Activated T-helper 1 cell treated with Interleukin-2 at 50 U/mL for 16 hours (primary cell): Measurements from ENCODE around the gene PRMT3.
"Not testable (repeated sequence)": the region's sequence is repeated elsewhere in the genome, so short reads cannot be mapped to it uniquely, and the experiment has no call there.

ENCODE experiments used
- DNase-seq: peaks from one replicate; pipeline ENCODE4 v3.0.0-alpha.2; 2020; ENCODE audit warnings: low read depth

Gene PRMT3

DNA sequence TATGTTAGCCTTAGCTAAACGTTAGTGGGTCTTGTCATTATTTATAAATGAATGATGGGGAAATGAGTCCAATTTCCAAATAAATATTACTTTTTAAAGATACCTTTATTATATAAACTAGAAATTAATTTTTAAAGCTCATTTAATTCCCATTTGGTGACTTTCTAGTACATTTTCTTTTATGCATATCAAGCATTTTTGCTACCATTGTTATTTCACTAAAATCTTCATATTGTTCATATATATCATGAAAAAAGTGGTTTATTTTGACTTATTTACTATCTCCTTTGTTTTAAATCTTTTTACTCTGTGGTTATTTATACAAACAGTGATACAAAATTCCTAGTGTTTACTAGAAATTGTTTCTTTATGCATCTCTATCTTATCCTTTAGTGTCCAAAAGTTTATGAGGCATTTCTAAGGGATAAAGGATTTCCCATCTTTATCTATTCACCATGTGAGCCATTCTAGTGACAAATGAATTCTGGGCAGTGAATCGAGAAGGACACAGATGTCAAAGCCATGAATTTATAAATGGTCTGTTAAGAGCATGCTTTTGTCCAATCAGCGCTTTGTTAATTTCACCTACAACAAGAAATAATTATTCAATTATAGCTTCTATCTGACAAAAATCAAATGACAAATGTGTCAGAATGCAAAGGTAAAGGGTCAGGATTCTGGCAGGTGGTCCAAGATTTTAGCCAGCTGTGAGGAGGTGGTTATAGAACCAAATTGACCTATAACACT lies 70.6 kb downstream of the PRMT3 start:
- DNase-seq: no peak

DNA sequence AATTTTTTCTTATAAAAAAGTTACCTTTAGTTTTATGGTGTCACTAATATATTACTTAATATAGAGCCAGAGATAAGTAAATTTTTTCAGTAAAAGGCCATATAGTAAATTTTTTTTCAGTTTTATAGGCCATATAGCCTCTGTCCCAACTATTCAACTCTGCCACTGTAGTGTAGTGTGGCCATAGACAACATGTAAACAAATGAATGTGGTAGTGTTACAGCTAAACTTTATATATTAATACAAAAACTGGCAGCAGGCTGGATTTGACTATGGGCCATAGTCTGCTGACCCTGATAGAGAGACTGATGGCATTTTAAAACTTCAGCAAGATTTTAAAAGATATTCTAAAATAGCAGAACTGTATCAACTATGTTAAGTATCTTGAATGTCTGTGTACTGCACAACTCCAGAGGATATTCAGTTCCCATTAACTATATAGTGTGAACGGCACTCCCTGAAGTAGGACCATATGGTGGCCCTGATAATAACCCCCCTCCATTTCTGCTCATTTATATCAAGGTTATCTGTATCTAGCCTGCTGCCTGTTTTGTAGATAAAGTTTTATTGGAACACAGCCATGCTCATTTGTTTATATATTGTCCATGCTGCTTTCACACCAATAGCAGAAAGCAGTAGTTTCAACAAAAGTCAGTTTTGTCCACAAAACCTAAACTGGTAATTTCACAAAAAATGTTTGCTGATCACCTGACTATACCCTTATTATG lies 71.6 kb downstream of the PRMT3 start:
- no peak for DNase-seq

DNA sequence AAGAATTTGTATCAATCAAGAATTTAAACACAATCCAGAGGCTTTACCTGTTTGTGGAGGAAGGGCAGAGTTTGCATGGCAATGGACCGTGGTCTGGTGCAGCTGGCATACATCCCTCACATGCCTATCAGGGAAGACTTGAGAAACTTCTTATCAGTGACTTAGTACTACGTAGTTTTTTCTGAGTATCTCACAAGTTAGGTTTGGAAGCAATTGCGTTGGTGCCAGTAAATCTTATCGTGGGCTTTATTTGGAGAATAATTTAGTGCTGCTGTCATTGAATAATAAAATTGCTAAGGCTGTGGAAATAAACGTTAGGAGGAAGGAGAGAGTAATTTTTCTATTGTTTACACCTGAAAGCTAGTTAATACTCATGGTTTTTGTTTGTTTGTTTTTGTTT lies 72.3 kb downstream of the PRMT3 start:
- no peak for DNase-seq

DNA sequence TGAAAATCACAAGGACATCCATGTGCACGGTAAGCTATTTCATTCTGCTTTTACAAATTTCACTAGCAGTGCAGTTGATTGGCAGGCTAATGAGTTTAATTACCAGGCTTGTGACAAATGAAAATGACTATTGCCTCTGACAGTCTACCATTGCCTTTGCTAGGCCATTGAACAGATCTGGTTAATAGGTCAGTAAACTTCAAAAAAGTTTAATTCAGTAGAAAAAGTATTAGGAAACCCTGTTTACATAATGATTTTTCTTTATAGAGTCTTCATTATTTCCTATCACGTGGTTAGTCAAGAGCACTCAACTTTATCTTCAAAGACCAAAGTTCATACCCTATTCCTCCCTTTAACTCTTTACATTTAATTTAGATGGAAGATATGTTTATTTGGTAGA lies 77.0 kb downstream of the PRMT3 start:
- DNase-seq: no peak

DNA sequence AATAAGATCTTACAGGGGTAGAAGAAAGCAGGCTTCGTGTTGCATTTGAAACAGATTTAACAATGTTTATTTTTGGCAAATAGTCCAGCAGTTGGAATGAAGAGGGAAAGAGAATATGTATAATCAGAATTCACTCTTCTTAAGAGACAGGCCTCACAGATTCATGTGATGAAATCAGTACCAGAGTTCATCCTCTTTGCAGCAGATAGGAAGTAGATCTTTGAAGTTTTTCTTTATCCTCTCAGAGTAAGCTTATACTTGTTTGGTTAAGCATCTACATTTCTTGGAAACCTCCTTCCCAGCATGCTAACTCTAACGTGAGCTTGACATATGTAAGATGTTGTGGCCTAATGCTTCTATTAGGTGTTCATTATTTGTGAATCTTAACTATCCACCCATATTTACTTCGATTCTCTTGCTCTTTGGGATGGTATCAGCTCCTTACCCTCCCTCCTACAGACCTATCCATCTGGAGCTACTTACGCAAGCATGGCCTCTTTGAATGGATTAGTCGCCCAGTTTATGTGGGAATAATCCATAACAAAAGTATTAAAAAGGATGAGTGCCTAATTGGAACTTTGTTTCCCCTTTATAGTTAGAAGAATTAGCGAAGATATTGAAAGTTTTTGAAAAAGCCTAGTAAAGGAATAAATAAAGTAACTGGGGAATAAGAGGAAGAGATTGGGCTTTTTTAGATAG lies 80.1 kb downstream of the PRMT3 start:
- DNase-seq: no peak

DNA sequence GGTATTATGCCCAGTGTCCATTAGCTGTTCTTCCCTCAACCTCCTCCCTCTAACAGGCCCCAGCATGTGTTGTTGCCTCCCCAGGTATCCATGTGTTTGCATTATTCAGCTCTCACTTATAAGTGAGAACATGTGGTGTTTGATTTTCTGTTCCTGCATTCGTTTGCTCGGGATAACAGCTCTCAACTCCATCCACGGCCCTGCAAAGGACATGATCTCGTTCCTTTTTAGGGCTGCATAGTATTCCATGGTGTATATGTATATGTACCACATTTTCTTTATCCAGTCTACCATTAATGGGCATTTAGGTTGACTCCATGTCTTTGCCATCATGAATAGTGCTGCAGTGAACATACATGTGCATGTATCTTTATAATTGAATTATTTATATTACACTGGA lies 82.8 kb downstream of the PRMT3 start:
- no peak for DNase-seq

DNA sequence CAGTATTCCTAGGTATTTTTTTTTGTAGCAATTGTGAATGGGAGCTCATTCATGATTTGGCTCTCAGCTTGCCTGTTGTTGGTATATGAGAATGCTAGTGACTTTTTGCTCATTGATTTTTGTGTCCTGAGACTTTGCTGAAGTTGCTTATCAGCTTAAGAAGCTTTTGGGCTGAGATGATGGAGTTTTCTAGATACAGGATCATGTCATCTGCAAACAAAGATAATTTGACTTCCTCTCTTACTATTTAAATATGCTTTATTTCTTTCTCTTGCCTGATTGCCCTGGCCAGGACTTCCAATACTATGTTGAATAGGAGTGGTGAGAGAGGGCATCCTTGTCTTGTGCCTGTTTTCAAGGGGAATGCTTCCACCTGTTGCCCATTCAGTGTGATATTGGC lies 84.4 kb downstream of the PRMT3 start:
- DNase-seq: not testable (repeated sequence)

DNA sequence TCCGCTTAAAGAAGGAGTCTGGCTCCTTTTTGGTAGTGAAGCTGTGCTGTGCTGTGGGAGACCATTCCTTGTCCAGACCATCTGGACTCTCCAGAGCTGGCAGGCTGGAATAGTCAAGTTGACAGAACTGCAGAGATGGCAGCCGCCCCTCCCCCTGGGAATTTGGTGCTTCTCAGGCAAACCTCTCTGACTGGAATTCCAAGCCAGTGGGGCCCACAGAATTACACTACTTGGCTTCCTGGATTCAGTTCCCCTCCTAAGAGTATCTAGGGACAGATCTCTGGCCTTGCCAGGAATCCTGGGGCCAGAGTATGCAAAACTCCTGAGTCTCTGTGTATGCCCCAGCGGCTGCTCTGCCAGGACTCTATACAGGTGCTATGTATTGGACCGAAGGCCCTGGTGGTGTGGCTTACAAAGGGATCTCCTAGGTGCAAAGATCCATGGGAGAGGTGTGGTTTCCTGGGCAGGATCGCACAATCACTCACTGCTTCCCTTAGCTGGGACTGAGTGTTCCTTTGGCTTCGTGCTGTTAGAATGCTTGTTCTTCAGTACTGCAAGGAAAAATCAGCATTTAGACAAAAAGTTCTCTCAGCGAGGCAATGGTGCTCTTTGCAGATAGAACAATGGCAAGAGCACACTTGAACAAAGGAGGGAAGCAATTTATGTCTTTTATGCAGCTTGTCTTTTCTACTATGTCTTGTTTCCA lies 86.8 kb downstream of the PRMT3 start:
- DNase-seq: no peak

DNA sequence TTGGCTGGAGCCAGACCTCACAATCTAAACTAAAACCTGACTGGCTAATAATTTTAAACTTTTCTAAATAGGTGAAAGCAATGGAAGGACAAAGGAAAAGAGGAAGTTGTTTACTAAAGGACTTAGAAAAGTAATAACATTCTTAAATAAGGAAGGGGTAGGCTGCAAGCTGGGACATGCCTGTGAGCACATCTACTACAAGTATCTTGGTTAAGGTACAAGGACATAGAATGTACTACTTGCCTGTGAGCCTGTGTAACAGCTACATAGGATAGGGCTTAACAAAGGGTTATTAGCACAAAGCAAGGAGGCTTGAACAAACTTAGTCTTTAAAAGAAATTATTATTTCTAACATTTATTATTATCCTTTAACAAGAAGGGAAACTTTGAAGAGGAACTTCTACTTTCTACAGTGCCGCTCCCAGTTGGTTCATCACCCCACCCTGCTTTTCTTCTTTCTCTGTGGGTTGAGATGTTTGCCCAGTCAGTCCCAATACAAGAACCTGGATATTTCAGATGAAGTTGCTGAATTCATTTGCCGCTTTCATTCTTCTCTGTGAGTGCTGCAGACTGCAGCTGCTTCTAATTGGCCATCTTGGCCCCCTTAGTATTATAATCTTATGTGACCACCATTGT lies 87.5 kb downstream of the PRMT3 start:
- no peak for DNase-seq

DNA sequence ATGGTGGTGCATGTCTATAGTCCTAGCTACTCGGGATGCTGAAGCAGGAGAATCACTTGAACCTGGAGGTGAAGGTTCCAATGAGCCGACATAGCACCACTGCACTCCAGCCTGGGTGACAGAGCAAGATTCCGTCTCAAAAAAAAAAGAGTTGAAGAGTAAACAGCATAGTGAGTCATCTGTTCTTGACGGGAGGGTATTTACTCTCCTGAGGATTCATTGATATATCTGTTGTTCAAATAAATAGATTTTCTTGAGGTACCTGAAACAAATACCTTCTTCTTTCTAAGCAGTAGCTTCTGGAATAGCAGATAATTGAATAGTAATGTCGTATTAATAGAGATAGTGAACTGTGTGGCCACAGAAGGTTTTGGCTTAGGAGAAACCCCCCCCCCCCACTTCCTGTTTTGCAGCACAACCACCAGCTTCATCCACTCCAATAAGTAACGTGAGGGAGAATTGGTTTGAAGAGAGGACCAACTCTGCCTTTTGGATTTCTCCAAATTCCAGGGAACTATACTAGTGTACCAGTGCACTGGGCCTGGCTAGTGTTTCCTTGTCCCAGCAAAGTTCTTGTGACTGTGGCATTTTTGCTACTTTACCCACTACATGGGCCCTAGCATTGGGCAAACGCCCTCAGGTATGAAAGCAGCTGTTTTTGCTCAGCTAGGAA lies 90.0 kb downstream of the PRMT3 start:
- DNase-seq: no peak

DNA sequence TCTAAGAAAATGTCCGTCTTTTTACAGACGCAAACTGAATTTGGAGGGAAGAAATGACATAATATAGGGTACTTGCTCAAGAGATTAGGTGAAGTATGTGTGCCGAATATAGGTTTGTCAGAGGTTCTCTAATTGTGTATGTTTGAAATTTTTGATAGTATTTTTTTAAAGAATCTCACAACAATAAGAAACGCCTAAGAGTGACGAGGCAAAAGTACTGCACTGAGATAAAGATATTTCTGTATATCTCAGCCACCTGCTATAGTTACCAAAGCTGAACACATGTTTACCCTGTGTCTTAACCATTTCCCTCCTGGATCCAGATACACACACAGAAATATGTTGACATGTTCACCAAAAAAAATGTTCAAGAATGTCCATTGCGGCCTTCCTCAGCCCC lies 92.0 kb downstream of the PRMT3 start:
- no peak for DNase-seq

DNA sequence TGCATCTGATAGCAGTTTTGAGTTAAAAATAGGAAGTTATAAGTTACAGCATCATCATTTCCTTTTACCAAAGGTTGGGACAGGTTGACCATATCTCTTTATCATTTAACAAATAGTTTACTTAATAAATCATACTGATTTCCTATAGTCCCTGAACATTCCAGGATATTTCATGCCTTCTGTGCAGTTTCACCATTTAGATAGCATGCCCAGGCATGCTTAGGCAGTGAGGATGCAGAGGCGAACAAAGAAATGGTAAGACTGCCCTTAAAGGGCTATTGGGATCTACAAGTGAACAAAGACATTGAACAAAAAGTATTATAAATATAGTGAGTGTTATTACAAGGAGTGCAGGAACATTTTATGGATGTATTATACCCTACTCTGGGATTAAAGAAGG lies 96.4 kb downstream of the PRMT3 start:
- DNase-seq: no peak

DNA sequence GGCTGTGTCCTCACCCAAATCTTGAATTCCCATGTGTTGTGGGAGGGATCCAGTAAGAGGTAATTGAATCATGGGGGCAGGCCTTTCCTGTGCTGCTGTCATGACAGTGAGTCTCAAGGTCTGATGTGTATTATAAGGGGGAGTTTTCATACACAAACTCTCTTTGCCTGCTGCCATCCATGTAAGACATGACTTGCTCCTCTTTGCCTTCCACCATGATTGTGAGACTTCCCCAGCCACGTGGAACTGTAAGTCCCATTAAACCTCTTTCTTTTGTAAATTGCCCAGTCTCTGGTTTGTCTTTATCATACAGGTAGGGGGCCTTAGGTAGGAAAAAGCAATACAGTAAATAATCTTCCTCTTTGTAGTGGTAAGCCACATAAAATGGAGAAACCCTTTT lies 96.9 kb downstream of the PRMT3 start:
- not testable (repeated sequence) for DNase-seq

DNA sequence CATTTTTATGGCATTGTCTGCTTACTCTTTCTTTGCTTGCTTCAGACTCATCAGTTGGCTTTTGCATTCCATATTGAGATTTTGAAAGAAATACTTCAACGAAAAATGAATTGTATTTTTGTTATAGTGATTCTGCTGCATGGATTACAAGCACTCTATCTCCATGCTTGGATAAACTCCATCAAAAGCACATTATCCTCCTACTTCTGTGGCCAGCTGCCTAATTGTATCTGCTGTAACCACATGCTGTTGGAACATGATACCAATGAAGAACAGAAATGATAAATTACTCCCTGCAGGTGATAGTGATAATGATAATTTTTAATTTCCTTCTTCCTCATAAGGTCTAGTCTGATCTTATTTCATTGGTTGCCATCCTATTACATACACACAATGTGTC lies 100.8 kb downstream of the PRMT3 start:
- DNase-seq: no peak

DNA sequence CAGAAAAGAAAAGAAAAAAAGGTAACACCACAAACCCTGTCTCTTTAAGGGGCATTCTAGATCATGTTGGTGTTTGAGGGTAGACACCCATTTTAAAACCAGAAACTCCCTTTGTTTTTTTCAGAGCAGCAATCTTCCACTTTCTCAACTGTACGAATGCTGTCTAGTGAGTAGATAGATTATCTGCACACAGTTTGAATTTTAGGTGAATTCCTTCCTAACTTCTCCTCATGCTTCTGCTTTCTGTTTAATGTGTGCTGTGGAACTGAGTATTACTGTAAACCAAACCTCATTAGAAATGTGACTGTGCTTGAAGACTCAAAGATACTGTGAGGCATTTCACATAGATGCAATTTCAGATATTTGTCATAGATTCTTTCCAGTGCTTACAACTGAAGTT lies 102.4 kb downstream of the PRMT3 start:
- DNase-seq: no peak

DNA sequence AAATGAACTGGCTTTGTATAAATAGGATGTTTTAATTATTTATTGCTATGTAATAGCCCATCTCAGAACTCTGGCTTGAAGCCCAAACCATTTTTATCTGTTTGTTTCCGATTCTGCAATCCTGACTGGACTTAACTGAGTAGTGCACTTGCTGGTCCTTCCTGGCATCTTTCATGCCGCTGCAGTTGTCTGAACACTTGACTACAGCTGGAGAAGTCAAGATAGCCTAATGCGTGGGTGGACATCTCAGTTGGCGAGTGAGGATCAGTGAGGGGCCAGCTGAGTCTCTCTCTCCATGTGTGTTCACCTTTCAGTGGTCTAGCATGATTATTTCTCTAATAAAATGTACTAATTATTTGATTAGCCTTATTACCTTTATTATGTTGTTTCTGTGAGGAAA lies 105.8 kb downstream of the PRMT3 start:
- no peak for DNase-seq

DNA sequence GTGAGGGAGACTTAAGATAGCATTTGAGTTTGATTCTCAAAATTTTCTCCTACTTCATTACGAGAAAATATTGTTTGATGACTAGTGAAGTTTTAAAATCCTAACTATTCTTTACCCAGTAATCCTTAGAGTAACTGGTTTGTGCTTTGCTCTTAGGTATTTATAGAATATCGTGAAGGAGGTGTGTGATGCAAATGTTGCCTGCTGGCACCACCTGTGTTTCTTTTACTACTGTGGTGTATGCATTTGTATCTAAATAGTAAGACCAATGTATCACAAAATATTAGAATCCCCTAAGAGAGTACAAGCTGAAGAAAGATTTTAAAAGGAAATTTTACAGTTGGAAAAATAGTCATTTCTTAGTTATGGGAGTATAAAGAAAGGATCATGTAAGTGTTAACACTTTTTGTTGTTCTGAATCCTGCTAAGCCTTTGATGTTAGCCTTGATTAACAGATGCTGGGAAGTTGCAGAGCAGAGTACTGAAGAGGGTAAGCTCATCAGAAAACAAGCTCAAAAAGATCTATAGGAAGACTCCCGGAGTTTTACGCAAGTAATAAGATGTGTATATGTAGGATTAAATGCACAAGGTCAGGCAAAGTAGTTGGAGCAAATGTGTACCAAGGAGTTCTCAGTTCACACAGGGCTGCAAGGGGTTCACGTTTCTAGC lies 109.7 kb downstream of the PRMT3 start:
- no peak for DNase-seq

DNA sequence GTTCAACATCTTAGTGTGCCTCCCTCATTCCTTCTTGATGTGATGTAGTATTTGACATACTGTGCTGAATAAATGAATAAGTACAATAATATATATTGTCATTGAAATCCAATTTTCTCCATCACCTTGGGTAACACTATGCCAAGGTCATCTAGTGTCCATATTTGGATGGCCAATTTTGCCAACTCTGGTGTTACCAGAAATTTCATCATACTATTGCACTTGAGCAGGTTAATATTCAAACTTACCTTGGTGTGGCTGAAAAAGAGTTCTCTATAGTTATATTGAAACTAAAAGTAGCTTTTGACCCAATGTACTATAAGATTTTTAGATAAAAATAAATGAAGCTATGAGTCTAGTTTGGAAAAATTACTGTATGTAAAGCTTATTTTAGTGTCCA lies 113.7 kb downstream of the PRMT3 start:
- DNase-seq: no peak

DNA sequence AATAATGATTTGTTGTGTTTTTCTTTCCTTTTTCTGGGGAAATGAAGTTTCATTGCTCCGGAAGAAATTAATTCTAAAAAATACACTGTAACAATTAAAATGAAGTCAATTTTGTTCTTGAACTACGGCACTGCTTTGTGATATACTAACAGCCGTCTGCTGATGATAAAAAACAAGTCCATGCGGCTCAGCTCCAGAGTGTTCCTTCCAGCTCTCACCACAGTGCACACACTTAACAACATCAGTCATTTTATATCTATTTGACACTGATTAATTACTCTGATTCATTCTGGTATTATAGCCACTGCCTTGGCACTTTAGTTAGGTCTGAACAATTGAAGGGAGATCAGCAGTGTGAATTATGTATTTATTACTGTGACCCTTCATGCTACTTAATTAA lies 114.5 kb downstream of the PRMT3 start:
- no peak for DNase-seq

DNA sequence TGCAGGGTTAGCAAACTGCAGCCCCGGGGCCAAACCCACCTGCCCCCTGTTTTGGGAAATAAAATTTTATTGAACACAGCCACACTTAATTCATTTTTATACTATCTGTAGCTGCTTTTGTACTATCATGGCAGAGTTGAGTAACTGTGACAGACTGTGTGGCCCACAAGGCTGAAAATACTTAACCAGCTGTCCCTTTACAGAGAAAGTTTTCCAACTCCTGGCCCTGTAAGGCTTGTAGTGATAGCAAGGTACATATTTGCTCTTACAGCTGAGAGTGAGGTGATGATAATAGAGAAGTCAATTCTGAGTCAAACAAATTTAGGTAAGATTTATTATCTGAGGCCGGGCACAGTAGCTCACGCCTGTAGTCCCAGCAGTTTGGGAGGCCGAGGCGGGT lies 124.5 kb downstream of the PRMT3 start:
- DNase-seq: no peak

DNA sequence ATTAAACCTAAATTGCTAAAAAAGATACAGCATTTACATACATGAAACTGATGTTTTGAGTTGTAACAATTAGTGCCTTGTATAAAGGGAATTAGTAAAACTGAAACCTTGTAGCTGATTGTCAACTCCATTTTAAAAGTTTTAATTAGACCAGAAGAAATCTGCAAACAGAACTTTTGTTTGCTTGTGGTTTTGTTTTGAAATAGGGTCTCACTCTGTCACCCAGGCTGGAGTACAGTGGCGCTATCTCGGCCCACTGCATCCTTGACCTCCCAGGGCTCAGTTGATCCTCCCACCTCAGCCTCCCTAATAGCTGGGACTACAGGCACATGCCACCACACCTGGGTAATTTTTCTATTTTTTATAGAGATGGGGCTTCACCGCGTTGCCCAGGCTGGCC lies 125.4 kb downstream of the PRMT3 start:
- no peak for DNase-seq
